GM12878 (cell line): Measurements from ENCODE around the gene SPDYE3. TPM values are rescaled to one million over a fixed set of nuclear protein-coding genes. Genes with fewer than 3 reads are reported as not detected.
"Not testable (repeated sequence)": the region's sequence is repeated elsewhere in the genome, so short reads cannot be mapped to it uniquely, and the experiment has no call there.

Experiments used
- ATAC-seq: fragments of 200-7000 bp; cut with Tn5 transposase; 3 replicates; pipeline ENCODE4 v1.9.1; 2020; ENCODE audit warnings: mild to moderate bottlenecking, moderate library complexity
- BruUV-seq: library from RNA; stranded (reverse); fragments of 400-500 nt; replicated peaks from 2 replicates; lab custom pipeline; 2021; lab: Mats Ljungman, UMichigan
- CTCF ChIA-PET: fragments of 300-600 bp; sonication (Branson Sonifier 250); formaldehyde crosslinking; extraction: SDS; loops from one replicate; lab custom pipeline; 2021; ENCODE audit warnings: inconsistent platforms; lab: Yijun Ruan, JAX
- POLR2A ChIA-PET: fragments of 350-600 bp; formaldehyde crosslinking; extraction: SDS; loops from one replicate; lab custom pipeline; 2021; ENCODE audit warnings: inconsistent platforms; lab: Charles Lee
- RAD21 ChIA-PET: fragments of 300-600 bp; sonication (Branson Sonifier 250); formaldehyde crosslinking; loops from one replicate; lab custom pipeline; 2023; ENCODE audit warnings: antibody characterized with exemption; ENCODE audit not compliant: unreplicated experiment; lab: Charles Lee
- SMC1A ChIA-PET: fragments of 300-600 bp; sonication (Branson Sonifier 250); formaldehyde crosslinking; loops from one replicate; lab custom pipeline; 2023; ENCODE audit not compliant: unreplicated experiment, uncharacterized antibody; lab: Charles Lee
- DNase-seq: peaks from one replicate; pipeline ENCODE4 v3.0.0-alpha.2; 2011; ENCODE audit warnings: low read depth, low spot score
- FAIRE-seq: peaks from 3 replicates; lab custom pipeline; 2011; peaks lifted over from hg19 to GRCh38; lab: Jason Lieb, UNC
- H2AFZ ChIP-seq: 2 replicates; pipeline ENCODE4 v1.6.0; 2011; ENCODE audit warnings: low read depth, low read length, control low read depth; ENCODE audit not compliant: control insufficient read depth
- H3K27ac ChIP-seq: 2 replicates; pipeline ENCODE4 v1.5.1; 2011; ENCODE audit warnings: control low read depth; ENCODE audit not compliant: control insufficient read depth, insufficient read depth
- H3K27me3 ChIP-seq, 2 experiments: replicated peaks in 1 of 2; 2 replicates each; pipeline versions ENCODE4 v1.6.0 to v1.6.1; 2011; ENCODE audit warnings: low read length in 1 of 2; ENCODE audit not compliant: control insufficient read depth in 2 of 2, insufficient read depth in 2 of 2
- H3K36me3 ChIP-seq, 2 experiments: 2 replicates each; pipeline ENCODE4 v1.5.1; 2011; ENCODE audit warnings: low read length in 1 of 2; ENCODE audit not compliant: control insufficient read depth in 2 of 2, insufficient read depth in 2 of 2
- H3K4me1 ChIP-seq: 2 replicates; pipeline ENCODE4 v1.6.1; 2011; ENCODE audit warnings: mild to moderate bottlenecking, low read length, moderate library complexity, mixed read lengths; ENCODE audit not compliant: control insufficient read depth, insufficient read depth
- H3K4me2 ChIP-seq: 2 replicates; pipeline ENCODE4 v1.6.0; 2011; ENCODE audit warnings: control low read depth; ENCODE audit not compliant: control insufficient read depth, insufficient read depth
- H3K4me3 ChIP-seq: fragments of 200-600 bp; sonication (generic); 2 replicates; pipeline ENCODE4 v1.5.1; 2016
- H3K79me2 ChIP-seq: 2 replicates; pipeline ENCODE4 v1.6.0; 2011; ENCODE audit warnings: low read length; ENCODE audit not compliant: control insufficient read depth, insufficient read depth
- H3K9ac ChIP-seq: 2 replicates; pipeline ENCODE4 v1.8.0; 2011; ENCODE audit warnings: low read length, control low read depth, mixed read lengths; ENCODE audit not compliant: control insufficient read depth, insufficient read depth
- H3K9me3 ChIP-seq: replicated peaks from 3 replicates; pipeline ENCODE4 v1.5.1; 2011; ENCODE audit warnings: mild to moderate bottlenecking, low read length; ENCODE audit not compliant: control insufficient read depth, insufficient read depth
- H4K20me1 ChIP-seq: 2 replicates; pipeline ENCODE4 v1.6.0; 2011; ENCODE audit not compliant: control insufficient read depth, insufficient read depth
- ZNF687 ChIP-seq: fragments of 450-650 bp; IDR thresholded peaks from 2 replicates; pipeline ENCODE4 v1.6.1; 2017; ENCODE audit warnings: mild to moderate bottlenecking, moderate library complexity
- WGBS: methylation state at CpG from one replicate; pipeline ENCODE4 v1.1.6; 2016; ENCODE audit warnings: low lambda C conversion rate; ENCODE audit not compliant: insufficient replicate concordance, insufficient coverage; ENCODE audit errors: missing lambda C conversion rate; 5-methylcytosine and 5-hydroxymethylcytosine counted together
- in situ Hi-C: fragments of 300-500 bp; cut with MboI; formaldehyde crosslinking; loops from 9 replicates; pipeline ENCODE4 v1.14.3; 2018; ENCODE audit warnings: mixed read lengths
- intact Hi-C: fragments of 100-400 bp; cut with micrococcal nuclease; formaldehyde crosslinking; loops from one replicate; pipeline ENCODE4 v1.14.2; 2022; ENCODE audit not compliant: unreplicated experiment
- polyA plus RNA-seq, 11 experiments: library from polyadenylated mRNA; depleted of rRNA in 4 of 11; unstranded in 6 of 11; stranded (reverse) in 5 of 11; fragments of >200 nt; fragmentation: Nextera tagmentation in 4 of 11; fragmentation: Illumina TruSeq in 1 of 11; extraction: Ambion mirVana in 4 of 11; extraction: Trizol in 1 of 11; gene quantifications; 1 replicate in 1 of 11; 2 replicates in 10 of 11; pipeline versions ENCODE4 v1.2.1 to v1.2.3, GENCODE V29; 2011 to 2016; ENCODE audit warnings: inconsistent platforms in 2 of 11, missing spikeins in 2 of 11, low read depth in 1 of 11
- total RNA-seq, 4 experiments: library from RNA; depleted of rRNA in 3 of 4; stranded (reverse); fragments of >200 nt in 3 of 4; fragmentation: Illumina TruSeq in 1 of 4; extraction: Trizol in 1 of 4; gene quantifications; 2 replicates each; pipeline versions ENCODE4 v1.2.1 to v1.2.3, GENCODE V29; 2013 to 2021

Gene SPDYE3
- total and polyA plus RNA-seq, 10 of the 15 experiments (the other 5 are each of a cell fraction or from before 2014, with no cell fraction given), result 0.03 to 9.4 (median 1.4) TPM; not detected in 4

GRCh38 chr7:100275120-100275519, 32.4 kb upstream of the SPDYE3 start (continued):
- no peak for TF ChIP-seq ZNF687

- in situ Hi-C loops, H3K4me1 ChIP-seq, POLR2A ChIA-PET, ATAC-seq, H3K27me3 ChIP-seq, H3K9me3 ChIP-seq, H3K79me2 ChIP-seq, H2AFZ ChIP-seq, H3K4me2 ChIP-seq, DNase-seq, H3K4me3 ChIP-seq, intact Hi-C loops, H3K27ac ChIP-seq, FAIRE-seq, BruUV-seq, SMC1A ChIA-PET, H3K9ac ChIP-seq, H4K20me1 ChIP-seq, CTCF ChIA-PET, RAD21 ChIA-PET, H3K36me3 ChIP-seq: not testable (repeated sequence)
- over 99% methylated on average over 6 of the region's 6 CpGs for WGBS
Measured at GRCh38 chr7:100276126-100276525, 31.4 kb upstream of the SPDYE3 start.

DNA sequence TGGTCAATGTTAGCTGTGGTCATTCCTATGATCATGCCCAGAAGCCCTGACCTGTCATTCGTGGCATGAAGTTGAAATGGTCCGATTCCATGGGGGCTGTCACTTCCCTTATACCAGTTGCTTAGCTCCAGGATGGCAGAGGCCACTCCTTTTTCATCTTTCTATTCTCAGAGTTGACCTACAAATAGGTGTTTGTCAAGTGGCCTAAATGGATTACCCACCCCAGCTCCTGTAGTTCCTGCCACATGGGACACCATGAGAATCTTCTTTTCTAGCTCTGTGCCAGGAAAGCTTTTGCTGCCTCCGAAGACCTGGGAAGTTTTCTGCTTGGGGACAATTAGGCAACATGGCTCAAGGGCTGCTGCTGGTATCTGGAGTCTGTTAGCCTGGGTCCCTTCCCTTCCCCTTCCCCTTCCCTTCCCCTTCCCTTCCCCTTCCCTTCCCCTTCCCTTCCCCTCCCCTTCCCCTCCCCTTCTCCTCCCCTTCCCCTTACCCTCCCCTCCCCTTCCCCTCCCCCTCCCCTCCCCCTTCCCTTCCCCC, 25.4 kb upstream of the SPDYE3 start:
- H3K79me2 ChIP-seq, in situ Hi-C loops, H3K4me2 ChIP-seq, RAD21 ChIA-PET, H3K36me3 ChIP-seq, intact Hi-C loops, H3K27me3 ChIP-seq, H2AFZ ChIP-seq, H3K4me1 ChIP-seq, ATAC-seq, H3K9me3 ChIP-seq, BruUV-seq, POLR2A ChIA-PET, H4K20me1 ChIP-seq, H3K9ac ChIP-seq, H3K27ac ChIP-seq, SMC1A ChIA-PET, CTCF ChIA-PET, DNase-seq, H3K4me3 ChIP-seq, FAIRE-seq: not testable (repeated sequence)
- 91% methylated on average over 3 of the region's 3 CpGs for WGBS

DNA sequence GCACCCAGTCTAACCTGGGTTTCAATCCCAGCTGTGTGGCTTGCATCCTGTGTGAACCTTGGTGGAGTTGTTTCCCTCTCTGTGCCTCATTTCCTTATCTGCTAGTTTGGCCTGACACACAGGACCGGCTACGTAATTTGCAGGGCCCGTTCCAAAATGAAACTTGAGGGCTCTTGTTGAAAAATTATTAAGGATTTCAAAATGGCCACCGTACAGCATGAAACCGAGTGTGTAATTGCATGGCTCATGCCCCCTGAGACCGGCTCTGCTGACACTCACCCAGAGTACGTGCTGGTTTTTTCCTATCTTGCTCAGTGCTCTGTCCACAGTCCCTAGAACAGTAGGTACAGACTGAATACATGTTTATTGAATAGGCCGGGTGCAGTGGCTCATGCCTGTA, 24.4 kb upstream of the SPDYE3 start:
- H3K9ac ChIP-seq, H3K27me3 ChIP-seq, SMC1A ChIA-PET, H2AFZ ChIP-seq, in situ Hi-C loops, H3K4me3 ChIP-seq, H3K4me2 ChIP-seq, H4K20me1 ChIP-seq, H3K27ac ChIP-seq, ATAC-seq, POLR2A ChIA-PET, H3K79me2 ChIP-seq, BruUV-seq, DNase-seq, H3K4me1 ChIP-seq, intact Hi-C loops, CTCF ChIA-PET, H3K36me3 ChIP-seq, FAIRE-seq, RAD21 ChIA-PET, H3K9me3 ChIP-seq: not testable (repeated sequence)
- WGBS, result 85% methylated on average over 7 of the region's 8 CpGs
